H1 (cell line): ENCODE results near the gene SPATS1. TPM values are rescaled to one million over a fixed set of nuclear protein-coding genes. Genes with fewer than 3 reads are reported as not detected.

Experiments used
- polyA plus RNA-seq, 7 experiments: library from polyadenylated mRNA; depleted of rRNA in 3 of 7; stranded (reverse) in 5 of 7; unstranded in 2 of 7; fragments of >200 nt in 5 of 7; fragments of 200-250 nt in 2 of 7; gene quantifications; 1 replicate in 5 of 7; 2 replicates in 1 of 7; 4 replicates in 1 of 7; pipeline versions ENCODE4 v1.2.1 to v1.2.3, GENCODE V29; 2011 to 2013; ENCODE audit warnings: missing spikeins in 2 of 7, mixed read lengths in 2 of 7
- total RNA-seq: library from RNA; stranded (reverse); fragmentation: NEBNext Ultra II Directional; extraction: Animal tissue kit (Norgen Biotek cat#: 25700); gene quantifications from 2 replicates; pipeline ENCODE4 v1.2.1, GENCODE V29; 2021

The SPATS1 gene
- total and polyA plus RNA-seq, 2 of the 8 experiments (the other 6 are each of a cell fraction or from before 2014, with no cell fraction given): not detected

Other genes with a start within 250 kb of the SPATS1 start
- gene MRPL14, start 215.2 kb upstream of the SPATS1 start, total RNA-seq: 81.8 and 82.0 TPM in 2 replicates
- gene MRPL14, start 215.2 kb upstream of the SPATS1 start, polyA plus RNA-seq (2011; rRNA removed): 97.1 and 105 TPM in 2 replicates
- gene TMEM63B, start 215.1 kb upstream of the SPATS1 start, total RNA-seq: 60.5 and 61.1 TPM in 2 replicates
- 96.8 and 110 TPM in 2 replicates for gene TMEM63B, start 215.1 kb upstream of the SPATS1 start, polyA plus RNA-seq (2011; rRNA removed)
- 0.97 and 1.2 TPM in 2 replicates for gene CAPN11, start 183.8 kb upstream of the SPATS1 start, total RNA-seq
- gene CAPN11, start 183.8 kb upstream of the SPATS1 start, polyA plus RNA-seq (2011; rRNA removed): 0.95 and 1.8 TPM in 2 replicates
- 4.7 and 5.2 TPM in 2 replicates for gene MYMX, start 125.7 kb upstream of the SPATS1 start, total RNA-seq
- gene MYMX, start 125.7 kb upstream of the SPATS1 start, polyA plus RNA-seq (2011; rRNA removed): 5.3 and 6.9 TPM in 2 replicates
- 187 and 196 TPM in 2 replicates for gene SLC29A1, start 119.1 kb upstream of the SPATS1 start, total RNA-seq
- gene SLC29A1, start 119.1 kb upstream of the SPATS1 start, polyA plus RNA-seq (2011; rRNA removed): 558 and 626 TPM in 2 replicates
- gene HSP90AB1, start 95.5 kb upstream of the SPATS1 start, total RNA-seq: 2,224 and 2,297 TPM in 2 replicates
- 1,244 and 1,564 TPM in 2 replicates for gene HSP90AB1, start 95.5 kb upstream of the SPATS1 start, polyA plus RNA-seq (2011; rRNA removed)
- gene SLC35B2, start 85.1 kb upstream of the SPATS1 start, total RNA-seq: 29.5 and 32.3 TPM in 2 replicates
- 65.0 and 73.7 TPM in 2 replicates for gene SLC35B2, start 85.1 kb upstream of the SPATS1 start, polyA plus RNA-seq (2011; rRNA removed)
- gene NFKBIE, start 77.1 kb upstream of the SPATS1 start, total RNA-seq: 10.8 and 13.5 TPM in 2 replicates
- gene NFKBIE, start 77.1 kb upstream of the SPATS1 start, polyA plus RNA-seq (2011; rRNA removed): 19.2 and 22.9 TPM in 2 replicates
- gene TMEM151B, start 72.2 kb upstream of the SPATS1 start, total RNA-seq: 15.5 and 15.7 TPM in 2 replicates
- gene TMEM151B, start 72.2 kb upstream of the SPATS1 start, polyA plus RNA-seq (2011; rRNA removed): 8.0 and 11.6 TPM in 2 replicates
- 19.9 and 20.4 TPM in 2 replicates for gene AARS2, start 29.3 kb upstream of the SPATS1 start, total RNA-seq
- gene AARS2, start 29.3 kb upstream of the SPATS1 start, polyA plus RNA-seq (2011; rRNA removed): 8.6 and 12.8 TPM in 2 replicates
- gene CDC5L, start 45.1 kb downstream of the SPATS1 start, total RNA-seq: 31.9 and 32.8 TPM in 2 replicates
- gene CDC5L, start 45.1 kb downstream of the SPATS1 start, polyA plus RNA-seq (2011; rRNA removed): 5.1 and 8.4 TPM in 2 replicates